ENCODE measurements around the gene FAM53A. TPM values are rescaled to one million over a fixed set of nuclear protein-coding genes. Genes with fewer than 3 reads are reported as not detected.

Gene FAM53A
- total RNA-seq, 1 donor from 2014 or later = 1.6 TPM

GRCh38 chr4:1623821-1624518, 60.1 kb downstream of the FAM53A start:
- no peak for DNase-seq (ENCODE audit: low spot score)

- no peak for DNase-seq (ENCODE audit: low spot score)
Observed at GRCh38 chr4:1623400-1623799, 60.7 kb downstream of the FAM53A start.

GRCh38 chr4:1622956-1623355, 61.2 kb downstream of the FAM53A start:
- no peak for DNase-seq (ENCODE audit: low spot score)

- DNase-seq (ENCODE audit: low spot score) = no peak
Observed at GRCh38 chr4:1622238-1622637, 61.9 kb downstream of the FAM53A start.

GRCh38 chr4:1621526-1621925, 62.6 kb downstream of the FAM53A start:
- DNase-seq (ENCODE audit: low spot score) = no peak

GRCh38 chr4:1619151-1619672, 64.9 kb downstream of the FAM53A start:
- no peak for DNase-seq (ENCODE audit: low spot score)

GRCh38 chr4:1618438-1618837, 65.7 kb downstream of the FAM53A start:
- DNase-seq (ENCODE audit: low spot score) = no peak

- no peak for DNase-seq (ENCODE audit: low spot score)
Observed at GRCh38 chr4:1616557-1616930, 67.6 kb downstream of the FAM53A start.

- DNase-seq (ENCODE audit: low spot score) = no peak
Observed at GRCh38 chr4:1615786-1616556, 68.1 kb downstream of the FAM53A start.

- no peak for DNase-seq (ENCODE audit: low spot score)
Observed at GRCh38 chr4:1614854-1615595, 69.1 kb downstream of the FAM53A start.

GRCh38 chr4:1614502-1614853, 69.6 kb downstream of the FAM53A start:
- DNase-seq (ENCODE audit: low spot score) = no peak

GRCh38 chr4:1614049-1614448, 70.1 kb downstream of the FAM53A start:
- no peak for DNase-seq (ENCODE audit: low spot score)

GRCh38 chr4:1613099-1613495, 71.0 kb downstream of the FAM53A start:
- DNase-seq (ENCODE audit: low spot score) = no peak

- no peak for DNase-seq (ENCODE audit: low spot score)
Observed at GRCh38 chr4:1612278-1613098, 71.6 kb downstream of the FAM53A start.

- no peak for DNase-seq (ENCODE audit: low spot score)
Observed at GRCh38 chr4:1611501-1611870, 72.6 kb downstream of the FAM53A start.

- DNase-seq (ENCODE audit: low spot score) = no peak
Observed at GRCh38 chr4:1610791-1611500, 73.2 kb downstream of the FAM53A start.

GRCh38 chr4:1609901-1610790, 74.0 kb downstream of the FAM53A start:
- DNase-seq (ENCODE audit: low spot score) = no peak

- no peak for DNase-seq (ENCODE audit: low spot score)
Observed at GRCh38 chr4:1608821-1609500, 75.2 kb downstream of the FAM53A start.

- no peak for DNase-seq (ENCODE audit: low spot score)
Observed at GRCh38 chr4:1608196-1608820, 75.8 kb downstream of the FAM53A start.

Measured in mucosa of gallbladder (tissue), 1 donor.